SK-N-MC (cell line): ENCODE measurements around the gene SDR9C7.

Experiments used
- EZH2 ChIP-seq: fragments of 200-600 bp; sonication (generic); IDR thresholded peaks from one replicate; pipeline ENCODE4 v1.6.1; 2017; ENCODE audit warnings: antibody characterized with exemption
- POLR2AphosphoS5 ChIP-seq: IDR thresholded peaks from 2 replicates; pipeline ENCODE4 v1.6.1; 2012; ENCODE audit warnings: mild to moderate bottlenecking, low read depth, low read length, borderline replicate concordance

DNA sequence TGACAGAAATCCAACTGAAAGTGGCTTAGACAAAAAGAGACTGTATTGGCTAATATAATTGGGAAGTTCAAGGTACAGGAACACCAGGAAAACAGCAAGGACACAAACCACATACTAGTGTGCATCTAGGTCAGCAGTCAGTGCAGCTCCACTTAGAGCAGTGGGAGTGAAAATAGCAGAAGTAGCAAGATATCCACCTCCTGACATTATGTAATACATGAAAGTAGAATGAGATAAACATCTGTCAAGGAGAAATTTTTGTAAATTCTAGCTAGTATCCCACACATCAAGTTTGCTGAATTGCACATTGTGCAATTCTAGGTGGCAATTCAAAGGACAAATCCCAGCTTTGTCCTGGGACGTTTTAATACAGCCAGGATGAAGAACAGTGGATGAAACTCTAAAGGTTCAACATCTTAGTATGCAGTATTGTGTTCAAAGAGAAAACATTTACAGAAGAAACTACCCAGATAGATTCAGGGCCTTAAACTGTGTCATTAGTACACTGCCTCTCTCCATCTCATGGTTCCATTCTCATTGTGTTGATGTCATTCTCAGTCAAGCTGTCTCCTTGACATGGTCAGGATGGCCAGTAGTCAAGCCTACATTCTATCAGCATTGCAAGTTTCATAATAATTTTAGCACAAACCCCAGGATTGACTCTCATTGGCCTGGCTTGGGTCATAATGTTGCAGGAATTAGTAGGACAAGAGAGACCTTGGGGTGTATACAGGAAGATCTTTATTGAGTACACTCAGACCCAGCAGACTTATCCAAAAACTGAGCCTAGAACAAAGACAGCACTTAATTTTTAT lies 56.8 kb downstream of the SDR9C7 start:
- no peak for TF ChIP-seq POLR2AphosphoS5
- no peak for TF ChIP-seq EZH2
